H9 (cell line): ENCODE data around the gene GALNT2. TPM values are rescaled to one million over a fixed set of nuclear protein-coding genes. Genes with fewer than 3 reads are reported as not detected.

ENCODE experiments used
- DNase-seq: peaks from one replicate; pipeline ENCODE4 v3.0.0-alpha.2; 2017
- H2AFZ ChIP-seq: one replicate; pipeline ENCODE4 v1.6.1; 2013; ENCODE audit warnings: mild to moderate bottlenecking, low read length, control low read depth, moderate library complexity
- H2AK5ac ChIP-seq: 2 replicates; pipeline ENCODE4 v1.6.1; 2013; ENCODE audit warnings: low read length, control low read depth, mixed read lengths; ENCODE audit not compliant: insufficient read length
- H2BK120ac ChIP-seq: one replicate; pipeline ENCODE4 v1.6.1; 2013; ENCODE audit warnings: low read depth, mild to moderate bottlenecking, low read length, control low read depth, inconsistent platforms; ENCODE audit not compliant: poor library complexity, severe bottlenecking
- H2BK12ac ChIP-seq: 2 replicates; pipeline ENCODE4 v1.6.1; 2013; ENCODE audit warnings: low read length, control low read depth, mixed read lengths, low read depth; ENCODE audit not compliant: insufficient read length
- H2BK15ac ChIP-seq: 2 replicates; pipeline ENCODE4 v1.6.1; 2013; ENCODE audit warnings: low read depth, low read length, control low read depth
- H2BK20ac ChIP-seq: one replicate; pipeline ENCODE4 v1.6.1; 2013; ENCODE audit warnings: low read depth, mild to moderate bottlenecking, low read length, control low read depth, inconsistent platforms; ENCODE audit not compliant: poor library complexity, severe bottlenecking
- H2BK5ac ChIP-seq: 2 replicates; pipeline ENCODE4 v1.6.1; 2013; ENCODE audit warnings: low read length, control low read depth, mixed read lengths; ENCODE audit not compliant: insufficient read length
- H3K14ac ChIP-seq: 2 replicates; pipeline ENCODE4 v1.6.1; 2013; ENCODE audit warnings: low read length, control low read depth; ENCODE audit not compliant: insufficient read depth
- H3K18ac ChIP-seq: 2 replicates; pipeline ENCODE4 v1.6.1; 2013; ENCODE audit warnings: low read depth, mild to moderate bottlenecking, mixed read lengths, low read length, control low read depth; ENCODE audit not compliant: insufficient read length
- H3K23ac ChIP-seq: 2 replicates; pipeline ENCODE4 v1.6.1; 2013; ENCODE audit warnings: low read length, control low read depth, mixed read lengths, low read depth; ENCODE audit not compliant: insufficient read length
- H3K23me2 ChIP-seq: 2 replicates; pipeline ENCODE4 v1.6.1; 2013; ENCODE audit warnings: low read depth, mild to moderate bottlenecking, mixed read lengths, low read length, control low read depth; ENCODE audit not compliant: insufficient read length, poor library complexity, severe bottlenecking
- H3K27ac ChIP-seq: 2 replicates; pipeline ENCODE4 v1.5.1; 2013; ENCODE audit warnings: low read length, control low read depth, mixed read lengths, low read depth; ENCODE audit not compliant: insufficient read length
- H3K27me3 ChIP-seq: 2 replicates; pipeline ENCODE4 v1.6.1; 2013; ENCODE audit warnings: low read length, control low read depth, inconsistent platforms; ENCODE audit not compliant: insufficient read depth
- H3K4ac ChIP-seq: 2 replicates; pipeline ENCODE4 v1.6.1; 2013; ENCODE audit warnings: low read depth, mild to moderate bottlenecking, control low read depth, inconsistent platforms, low read length, moderate library complexity
- H3K4me1 ChIP-seq: 2 replicates; pipeline ENCODE4 v1.6.1; 2013; ENCODE audit warnings: low read length, control low read depth, inconsistent platforms; ENCODE audit not compliant: insufficient read depth
- H3K4me2 ChIP-seq: 2 replicates; pipeline ENCODE4 v1.6.1; 2013; ENCODE audit warnings: low read length, control low read depth, mixed read lengths; ENCODE audit not compliant: insufficient read length, insufficient read depth
- H3K56ac ChIP-seq: 2 replicates; pipeline ENCODE4 v1.6.1; 2013; ENCODE audit warnings: low read depth, mild to moderate bottlenecking, mixed read lengths, low read length, control low read depth; ENCODE audit not compliant: insufficient read length
- H3K79me1 ChIP-seq: 2 replicates; pipeline ENCODE4 v1.6.1; 2013; ENCODE audit warnings: low read depth, mild to moderate bottlenecking, moderate library complexity, low read length, control low read depth, inconsistent platforms; ENCODE audit not compliant: insufficient read depth, poor library complexity, severe bottlenecking
- H3K79me2 ChIP-seq: 2 replicates; pipeline ENCODE4 v1.6.1; 2013; ENCODE audit warnings: low read length, control low read depth, inconsistent platforms; ENCODE audit not compliant: insufficient read depth
- H3K9ac ChIP-seq: 2 replicates; pipeline ENCODE4 v1.6.1; 2013; ENCODE audit warnings: low read length, control low read depth, mixed read lengths; ENCODE audit not compliant: insufficient read length; ENCODE audit errors: extremely low read depth
- H3K9me3 ChIP-seq: one replicate; pipeline ENCODE4 v1.6.1; 2013; ENCODE audit warnings: low read depth, low read length, inconsistent platforms; ENCODE audit not compliant: control insufficient read depth
- H3T11ph ChIP-seq: one replicate; pipeline ENCODE4 v1.6.1; 2013; ENCODE audit warnings: mild to moderate bottlenecking, low read length, control low read depth, inconsistent platforms
- H4K20me1 ChIP-seq: one replicate; pipeline ENCODE4 v1.6.1; 2013; ENCODE audit not compliant: control insufficient read depth, insufficient read length, insufficient read depth
- H4K5ac ChIP-seq: 2 replicates; pipeline ENCODE4 v1.6.1; 2013; ENCODE audit warnings: low read depth, mild to moderate bottlenecking, mixed read lengths, low read length, control low read depth; ENCODE audit not compliant: insufficient read length
- H4K8ac ChIP-seq: replicated peaks from 2 replicates; pipeline ENCODE4 v1.6.1; 2013; ENCODE audit warnings: low read length, control low read depth, mixed read lengths, low read depth; ENCODE audit not compliant: insufficient read length
- H4K91ac ChIP-seq: 2 replicates; pipeline ENCODE4 v1.6.1; 2013; ENCODE audit warnings: low read depth, mild to moderate bottlenecking, moderate library complexity, mixed read lengths, low read length, control low read depth; ENCODE audit not compliant: insufficient read length
- H3K27ac Mint-ChIP-seq, 3 experiments: 2 replicates in 2 of 3; 3 replicates in 1 of 3; pipeline ENCODE4 v1.8.0; 2020 to 2021; ENCODE audit warnings: mixed read lengths in 3 of 3, mild to moderate bottlenecking in 1 of 3, moderate library complexity in 1 of 3
- H3K27me3 Mint-ChIP-seq: 2 replicates; pipeline ENCODE4 v1.8.0; 2021; ENCODE audit warnings: low read depth, mild to moderate bottlenecking, moderate library complexity, mixed read lengths
- H3K36me3 Mint-ChIP-seq, 3 experiments: 2 replicates in 2 of 3; 3 replicates in 1 of 3; pipeline ENCODE4 v1.8.0; 2020 to 2021; ENCODE audit warnings: low read depth in 3 of 3, mixed read lengths in 3 of 3; ENCODE audit not compliant: insufficient read depth in 1 of 3
- H3K4me1 Mint-ChIP-seq, 2 experiments: 2 replicates each; pipeline ENCODE4 v1.8.0; 2020; ENCODE audit warnings: mixed read lengths in 2 of 2
- H3K4me3 Mint-ChIP-seq, 2 experiments: 2 replicates in 1 of 2; 3 replicates in 1 of 2; pipeline ENCODE4 v1.8.0; 2020 to 2021; ENCODE audit warnings: mild to moderate bottlenecking in 2 of 2, mixed read lengths in 2 of 2, moderate library complexity in 1 of 2
- H3K9me3 Mint-ChIP-seq, 2 experiments: 2 replicates in 1 of 2; 3 replicates in 1 of 2; pipeline ENCODE4 v1.8.0; 2020; ENCODE audit warnings: mild to moderate bottlenecking in 2 of 2, mixed read lengths in 2 of 2, moderate library complexity in 1 of 2
- whole genome bisulfite sequencing: extraction: QIAGEN DNeasy Blood & Tissue Kit; methylation state at CpG from one replicate; pipeline ENCODE4 v1.1.7; 2013; ENCODE audit warnings: missing lambda C conversion rate, low lambda C conversion rate, mixed read lengths; ENCODE audit not compliant: insufficient read length; ENCODE audit errors: extremely low coverage; 5-methylcytosine and 5-hydroxymethylcytosine counted together
- total RNA-seq: library from RNA; stranded (reverse); gene quantifications from 2 replicates; pipeline ENCODE4 v1.2.1, GENCODE V29; 2021
- TF ChIP-seq, protein P1 (sequence below): fragments of 200-600 bp; sonication (generic); conservative IDR thresholded peaks from 3 replicates; pipeline ENCODE4 v1.8.0; 2021; ENCODE audit warnings: antibody characterized with exemption, mild to moderate bottlenecking

GALNT2 gene
- total RNA-seq, 1 experiment from 2014 or later, result 57.6 TPM

DNA sequence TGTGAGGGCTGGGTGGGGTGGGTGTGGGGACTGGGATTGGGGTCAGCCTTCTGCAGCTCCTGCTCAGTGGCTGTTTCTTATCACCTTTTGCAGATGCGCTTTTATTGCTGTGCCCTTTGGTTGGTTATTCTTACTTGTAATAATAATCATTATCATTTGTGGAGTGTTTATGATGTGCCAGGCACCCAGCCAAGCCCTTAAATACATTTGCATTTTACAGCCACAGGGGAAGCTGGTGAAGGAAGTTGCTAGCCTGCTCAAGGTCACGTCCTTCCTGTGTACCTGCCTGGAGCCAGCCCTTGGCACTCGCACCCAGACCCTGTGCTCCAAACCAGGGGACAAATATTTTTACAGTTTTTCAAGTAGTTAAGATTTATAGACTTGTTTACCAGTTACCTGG, 215.1 kb downstream of the GALNT2 start:
- H4K91ac ChIP-seq, result no peak overlapping the region
- no peak overlapping the region for H2BK5ac ChIP-seq
- H3K27me3 ChIP-seq, result no peaks in the 10 kb centered on the region
- WGBS, result no CpG with 5 or more reads among the region's 3 CpGs
- H3T11ph ChIP-seq, result no peak overlapping the region
- Mint-ChIP-seq H3K36me3 (peaks cover 5 to 15% (median 12%) of the 10 kb centered on the region in 3 experiments; a peak in 6 of 7 replicates), H3K4me3 (no peak overlapping the region), H3K27ac (peak overlapping the region in 1 of 3 experiments; percentile 89; a peak in 1 of 7 replicates), H3K4me1 (peaks cover 31% of the 10 kb centered on the region in 2 experiments), H3K27me3 (no peaks in the 10 kb centered on the region), H3K9me3 (no peaks in the 10 kb centered on the region)
- no peak overlapping the region for H3K18ac ChIP-seq
- no peak for DNase-seq
- H4K20me1 ChIP-seq, result no peaks in the 10 kb centered on the region
- no peak overlapping the region for H2AK5ac ChIP-seq
- no peak overlapping the region for H4K8ac ChIP-seq
- no peak overlapping the region for H2BK12ac ChIP-seq
- no peak overlapping the region for H3K4ac ChIP-seq
- no peak overlapping the region for H2AFZ ChIP-seq
- no peaks in the 10 kb centered on the region for H3K79me2 ChIP-seq
- no peak overlapping the region for H4K5ac ChIP-seq
- no peaks in the 10 kb centered on the region for H3K23me2 ChIP-seq
- no peak overlapping the region for H3K9ac ChIP-seq
- no peaks in the 10 kb centered on the region for H3K79me1 ChIP-seq
- H3K4me2 ChIP-seq, result no peak overlapping the region
- no peak overlapping the region for H3K14ac ChIP-seq
- H3K27ac ChIP-seq, result no peak overlapping the region
- TF ChIP-seq, protein P1, sequence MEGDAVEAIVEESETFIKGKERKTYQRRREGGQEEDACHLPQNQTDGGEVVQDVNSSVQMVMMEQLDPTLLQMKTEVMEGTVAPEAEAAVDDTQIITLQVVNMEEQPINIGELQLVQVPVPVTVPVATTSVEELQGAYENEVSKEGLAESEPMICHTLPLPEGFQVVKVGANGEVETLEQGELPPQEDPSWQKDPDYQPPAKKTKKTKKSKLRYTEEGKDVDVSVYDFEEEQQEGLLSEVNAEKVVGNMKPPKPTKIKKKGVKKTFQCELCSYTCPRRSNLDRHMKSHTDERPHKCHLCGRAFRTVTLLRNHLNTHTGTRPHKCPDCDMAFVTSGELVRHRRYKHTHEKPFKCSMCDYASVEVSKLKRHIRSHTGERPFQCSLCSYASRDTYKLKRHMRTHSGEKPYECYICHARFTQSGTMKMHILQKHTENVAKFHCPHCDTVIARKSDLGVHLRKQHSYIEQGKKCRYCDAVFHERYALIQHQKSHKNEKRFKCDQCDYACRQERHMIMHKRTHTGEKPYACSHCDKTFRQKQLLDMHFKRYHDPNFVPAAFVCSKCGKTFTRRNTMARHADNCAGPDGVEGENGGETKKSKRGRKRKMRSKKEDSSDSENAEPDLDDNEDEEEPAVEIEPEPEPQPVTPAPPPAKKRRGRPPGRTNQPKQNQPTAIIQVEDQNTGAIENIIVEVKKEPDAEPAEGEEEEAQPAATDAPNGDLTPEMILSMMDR, result no peak
- H2BK15ac ChIP-seq, result no peak overlapping the region
- no peak overlapping the region for H3K56ac ChIP-seq
- H3K4me1 ChIP-seq, result no peaks in the 10 kb centered on the region; the same call in 1 of the 2 replicates
- H2BK20ac ChIP-seq, result no peak overlapping the region
- no peak overlapping the region for H3K23ac ChIP-seq
- no peaks in the 10 kb centered on the region for H3K9me3 ChIP-seq
- no peak overlapping the region for H2BK120ac ChIP-seq
